ENCODE data around the gene C21orf58. TPM values are rescaled to one million over a fixed set of nuclear protein-coding genes. Genes with fewer than 3 reads are reported as not detected.

The C21orf58 gene
- total RNA-seq, 2 experiments from 2014 or later: 27.4 to 33.0 TPM

DNA sequence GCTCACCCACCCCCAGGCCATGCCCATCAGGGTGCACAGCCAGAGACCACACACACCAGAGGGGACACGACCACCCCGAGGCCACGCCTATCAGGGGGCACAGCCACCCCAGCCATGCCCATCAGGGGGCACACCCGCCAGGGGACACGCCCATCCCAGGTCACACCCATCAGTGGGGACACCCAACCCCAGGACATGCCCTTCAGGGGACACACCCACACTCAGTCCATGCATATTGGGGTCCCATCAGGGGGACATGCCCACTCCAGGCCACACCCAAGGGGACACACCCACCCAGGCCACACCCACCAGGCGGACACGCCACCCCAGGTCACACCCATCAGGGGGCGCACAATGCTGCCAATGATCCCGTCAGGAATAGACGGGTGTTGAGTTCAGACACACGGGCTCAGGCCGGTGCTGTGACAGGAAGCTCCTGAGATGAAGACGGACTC, 59.0 kb downstream of the C21orf58 start:
- ATAC-seq: no peak
- no peak overlapping the region for H3K27ac Mint-ChIP-seq
- H3K9me3 Mint-ChIP-seq (ENCODE audit: low read depth): no peaks in the 10 kb centered on the region
- peaks cover 38% of the 10 kb centered on the region for H3K36me3 Mint-ChIP-seq (ENCODE audit: low read depth)
- ChIA-PET POLR2A (no interaction called here), CTCF (no interaction called here)
- no peaks in the 10 kb centered on the region for H3K4me1 Mint-ChIP-seq
- H3K27me3 Mint-ChIP-seq: no peaks in the 10 kb centered on the region
- no peak overlapping the region for H3K4me3 Mint-ChIP-seq
- no peak for DNase-seq
- intact Hi-C loops (cut with DNase I, micrococcal nuclease): no loop called here

- Mint-ChIP-seq H3K9me3 (ENCODE audit: low read depth) (no peaks in the 10 kb centered on the region), H3K36me3 (ENCODE audit: low read depth) (peaks cover 38% of the 10 kb centered on the region), H3K4me3 (no peak overlapping the region), H3K4me1 (no peaks in the 10 kb centered on the region), H3K27ac (no peak overlapping the region), H3K27me3 (no peaks in the 10 kb centered on the region)
- POLR2A ChIA-PET: no interaction called here
- no peak for DNase-seq
- intact Hi-C loops (cut with DNase I, micrococcal nuclease): no loop called here
- ATAC-seq: no peak
- CTCF ChIA-PET: no interaction called here
Observed at GRCh38 chr21:46264046-46264689, 59.5 kb downstream of the C21orf58 start.

- Mint-ChIP-seq H3K27me3 (no peaks in the 10 kb centered on the region), H3K4me3 (no peak overlapping the region), H3K9me3 (ENCODE audit: low read depth) (no peaks in the 10 kb centered on the region), H3K4me1 (peaks cover 24% of the 10 kb centered on the region), H3K36me3 (ENCODE audit: low read depth) (peaks cover 60% of the 10 kb centered on the region), H3K27ac (no peak overlapping the region)
- ChIA-PET POLR2A (no interaction called here), CTCF (interaction anchor here (0.5 to 0.6 kb wide), 2 partner anchors 294 to 414 kb away, joined by 3 to 4 read pairs; no protein-coding TSS in a partner anchor)
- DNase-seq (no peak), ATAC-seq (no peak)
- intact Hi-C loops (cut with DNase I, micrococcal nuclease): no loop called here
Observed at GRCh38 chr21:46256501-46256994, 67.1 kb downstream of the C21orf58 start.

- no peaks in the 10 kb centered on the region for H3K9me3 Mint-ChIP-seq (ENCODE audit: low read depth)
- intact Hi-C loops (cut with DNase I, micrococcal nuclease): no loop called here
- no peak overlapping the region for H3K27ac Mint-ChIP-seq
- H3K4me3 Mint-ChIP-seq: no peak overlapping the region
- peaks cover 63% of the 10 kb centered on the region for H3K36me3 Mint-ChIP-seq (ENCODE audit: low read depth)
- ChIA-PET CTCF (interaction anchor here (0.5 to 0.6 kb wide), 3 partner anchors 11 to 415 kb away, joined by 3 to 4 read pairs (median 3); no protein-coding TSS in a partner anchor), POLR2A (no interaction called here)
- ATAC-seq (no peak), DNase-seq (no peak)
- peaks cover 28% of the 10 kb centered on the region for H3K4me1 Mint-ChIP-seq
- H3K27me3 Mint-ChIP-seq: no peaks in the 10 kb centered on the region
Observed at GRCh38 chr21:46255758-46256337, 67.8 kb downstream of the C21orf58 start.

GRCh38 chr21:46255166-46255565, 68.5 kb downstream of the C21orf58 start:
- H3K27me3 Mint-ChIP-seq: no peaks in the 10 kb centered on the region
- H3K4me3 Mint-ChIP-seq: no peak overlapping the region
- intact Hi-C loops (cut with DNase I, micrococcal nuclease): no loop called here
- ChIA-PET POLR2A (no interaction called here), CTCF (interaction anchor here (0.6 to 1.4 kb wide), 3 partner anchors 11 to 108 kb away, joined by 3 read pairs; no protein-coding TSS in a partner anchor)
- H3K27ac Mint-ChIP-seq: no peak overlapping the region
- peaks cover 35% of the 10 kb centered on the region for H3K4me1 Mint-ChIP-seq
- DNase-seq: no peak
- no peak for ATAC-seq
- no peaks in the 10 kb centered on the region for H3K9me3 Mint-ChIP-seq (ENCODE audit: low read depth)
- H3K36me3 Mint-ChIP-seq (ENCODE audit: low read depth): peaks cover 66% of the 10 kb centered on the region

DNA sequence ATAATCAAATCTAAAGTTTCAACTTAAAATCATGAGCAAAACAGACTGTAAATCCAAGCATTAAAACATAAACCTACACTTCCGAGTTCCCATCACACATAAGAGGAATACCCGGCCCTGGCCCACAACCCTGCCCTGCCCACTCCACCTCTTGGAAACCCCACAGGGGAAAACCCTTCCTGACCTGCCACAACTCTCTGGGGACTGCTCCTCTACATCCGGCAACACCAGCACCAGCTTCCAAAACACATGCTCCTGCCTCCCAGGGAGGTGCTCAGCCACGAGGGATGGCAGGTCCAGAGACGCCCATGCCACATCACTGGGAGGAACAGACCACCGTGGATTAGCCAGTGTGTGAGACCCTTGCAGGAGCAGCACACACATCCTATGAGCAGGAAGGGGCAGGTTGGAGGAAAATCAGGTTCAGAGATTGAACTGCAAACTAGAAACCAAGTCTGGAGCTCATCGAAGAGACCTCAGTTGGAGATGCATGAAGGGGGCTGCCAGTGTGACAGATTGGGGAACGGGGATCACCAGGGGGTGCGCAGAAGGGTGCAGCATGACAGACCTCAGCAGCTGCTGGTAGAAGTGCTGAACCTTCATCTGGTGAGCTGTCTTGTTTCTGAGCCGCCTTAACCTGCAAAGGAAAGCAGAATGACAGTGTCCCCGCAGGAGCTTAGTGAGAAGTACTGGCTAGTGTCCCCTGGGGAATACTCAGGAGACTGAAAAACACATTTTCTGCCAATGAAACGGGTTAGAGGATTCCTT, 69.3 kb downstream of the C21orf58 start:
- no peak overlapping the region for H3K4me3 Mint-ChIP-seq
- ChIA-PET POLR2A (interaction anchor here (0.6 to 1.4 kb wide), 2 partner anchors 31 to 54 kb away, joined by 3 to 4 read pairs; partner anchors contain the start of genes MCM3AP and YBEY), CTCF (interaction anchor here (0.6 to 1.6 kb wide), 4 partner anchors 21 to 111 kb away, joined by 3 to 7 read pairs (median 3); no protein-coding TSS in a partner anchor)
- H3K36me3 Mint-ChIP-seq (ENCODE audit: low read depth): peaks cover 73% of the 10 kb centered on the region
- H3K27ac Mint-ChIP-seq: peak overlapping the region; percentile 89
- H3K4me1 Mint-ChIP-seq: peaks cover 39% of the 10 kb centered on the region
- H3K9me3 Mint-ChIP-seq (ENCODE audit: low read depth): no peaks in the 10 kb centered on the region
- H3K27me3 Mint-ChIP-seq: no peaks in the 10 kb centered on the region
- DNase-seq: no peak
- intact Hi-C loops (cut with DNase I, micrococcal nuclease): no loop called here
- no peak for ATAC-seq

DNA sequence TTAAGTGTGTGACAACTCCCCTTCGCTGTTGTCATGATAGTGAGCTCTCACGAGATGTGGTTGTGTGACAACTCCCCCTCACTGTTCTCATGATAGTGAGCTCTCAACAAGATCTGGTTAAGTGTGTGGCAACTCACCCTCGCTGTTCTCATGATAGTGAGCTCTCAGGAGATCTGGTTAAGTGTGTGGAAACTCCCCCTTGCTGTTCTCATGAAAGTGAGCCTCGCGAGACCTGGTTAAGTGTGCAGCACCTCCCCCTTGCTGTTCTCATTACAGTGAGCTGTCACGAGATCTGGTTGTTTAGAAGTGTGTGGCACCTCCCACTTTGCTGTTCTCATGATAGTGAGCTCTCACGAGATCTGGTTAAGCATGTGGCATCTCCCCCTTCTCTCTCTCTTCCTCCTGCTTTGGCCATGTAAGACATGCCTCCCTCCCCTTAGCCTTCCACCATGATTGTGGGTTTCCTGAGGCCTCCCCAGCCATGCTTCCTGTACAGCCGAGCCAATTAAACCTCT, 70.0 kb downstream of the C21orf58 start:
- POLR2A ChIA-PET: interaction anchor here (0.6 to 1.4 kb wide), 2 partner anchors 32 to 55 kb away, joined by 3 to 4 read pairs; partner anchors contain the start of genes MCM3AP and YBEY
- CTCF ChIA-PET: interaction anchor here (1.0 to 1.6 kb wide), 4 partner anchors 18 to 110 kb away, joined by 3 to 7 read pairs (median 4); no protein-coding TSS in a partner anchor
- Mint-ChIP-seq H3K4me1 (peaks cover 39% of the 10 kb centered on the region), H3K4me3 (no peak overlapping the region), H3K36me3 (ENCODE audit: low read depth) (peaks cover 73% of the 10 kb centered on the region), H3K27me3 (no peaks in the 10 kb centered on the region), H3K9me3 (ENCODE audit: low read depth) (no peaks in the 10 kb centered on the region), H3K27ac (peak overlapping the region; percentile 89)
- intact Hi-C loops (cut with DNase I, micrococcal nuclease): loop anchor here in 1 of 2 experiments (1.0 to 2.0 kb wide), 2 partner anchors 25 to 71 kb away; partner anchors contain the start of genes LSS and PCNT
- DNase-seq (peak; percentile 72), ATAC-seq (peak; percentile 95)

DNA sequence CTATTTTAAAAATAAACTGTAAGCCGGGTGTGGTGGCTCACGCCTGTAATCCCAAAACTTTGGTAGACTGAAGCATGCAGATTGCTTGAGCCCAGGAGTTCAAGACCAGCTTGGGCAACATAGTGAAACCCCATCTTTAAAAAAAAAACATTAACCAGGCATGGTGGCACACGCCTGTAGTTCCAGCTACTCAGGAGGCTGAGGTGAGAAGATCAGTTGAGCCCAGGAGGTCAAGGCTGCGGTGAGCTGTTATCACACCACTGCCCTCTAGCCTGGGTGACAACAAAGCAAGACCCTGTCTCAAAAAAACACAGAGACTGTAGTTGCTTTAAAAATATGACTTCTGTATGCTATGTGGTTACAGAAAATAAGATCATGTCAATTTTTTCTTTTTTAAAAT, 70.8 kb downstream of the C21orf58 start:
- H3K27me3 Mint-ChIP-seq: no peaks in the 10 kb centered on the region
- no peak overlapping the region for H3K4me3 Mint-ChIP-seq
- ChIA-PET CTCF (interaction anchor here (1.0 to 1.6 kb wide), 2 partner anchors 17 to 109 kb away, joined by 4 to 7 read pairs; no protein-coding TSS in a partner anchor), POLR2A (interaction anchor here (1.0 to 1.4 kb wide), 2 partner anchors 33 to 67 kb away, joined by 4 read pairs; partner anchors contain the start of genes MCM3AP and YBEY)
- intact Hi-C loops (cut with DNase I, micrococcal nuclease): loop anchor here in 1 of 2 experiments (1.0 to 2.0 kb wide), 2 partner anchors 24 to 71 kb away; partner anchors contain the start of genes LSS and PCNT
- no peak overlapping the region for H3K27ac Mint-ChIP-seq
- H3K4me1 Mint-ChIP-seq: peaks cover 39% of the 10 kb centered on the region
- peaks cover 69% of the 10 kb centered on the region for H3K36me3 Mint-ChIP-seq (ENCODE audit: low read depth)
- no peak for DNase-seq
- no peak for ATAC-seq
- H3K9me3 Mint-ChIP-seq (ENCODE audit: low read depth): no peaks in the 10 kb centered on the region

Other genes starting within 250 kb of the C21orf58 start
- gene COL6A2, start 225.8 kb downstream of the C21orf58 start, total RNA-seq: 1 to 10 TPM; 3.3 to 3.4 TPM
- gene FTCD, start 168.3 kb downstream of the C21orf58 start, total RNA-seq: under 1 TPM; 0.16 to 0.23 TPM
- gene SPATC1L, start 139.4 kb downstream of the C21orf58 start, total RNA-seq: 10 to 100 TPM in 1 of 2 experiments, 1 to 10 TPM in 1; 8.1 to 13.0 TPM
- 10 to 100 TPM; 14.1 to 21.3 TPM for gene LSS, start 95.1 kb downstream of the C21orf58 start, total RNA-seq
- 100 to 1,000 TPM in 1 of 2 experiments, 10 to 100 TPM in 1; 71.1 to 106 TPM for gene MCM3AP, start 38.3 kb downstream of the C21orf58 start, total RNA-seq
- 10 to 100 TPM; 16.9 to 20.6 TPM for gene YBEY, start 37.5 kb downstream of the C21orf58 start, total RNA-seq
- 10 to 100 TPM; 46.5 to 47.7 TPM for gene PCNT, start 286 bp upstream of the C21orf58 start, total RNA-seq
- 10 to 100 TPM; 25.2 to 27.7 TPM for gene DIP2A, start 135.0 kb upstream of the C21orf58 start, total RNA-seq

Data from activated CD4-positive, alpha-beta T cell treated with anti-CD3 and anti-CD28 coated beads for 36 hours (primary cell).